ENCODE data around the gene CPA1.

GRCh38 chr7:130418306-130418705, 38.0 kb downstream of the CPA1 start:
- TF ChIP-seq POLR2A (IDR thresholded peaks at IDR 0.05; ENCODE audit: low read length) (no peak), GATA1 (IDR thresholded peaks at IDR 0.05; ENCODE audit: low read depth, low read length) (no peak)
